ENCODE data around the gene ITGA2B. TPM values are rescaled to one million over a fixed set of nuclear protein-coding genes. Genes with fewer than 3 reads are reported as not detected.
"Not testable (repeated sequence)": the region's sequence is repeated elsewhere in the genome, so short reads cannot be mapped to it uniquely, and the experiment has no call there.

Gene ITGA2B
- total RNA-seq, 4 donors from 2014 or later, result 1.5 to 3.0 (median 2.8) TPM

DNA sequence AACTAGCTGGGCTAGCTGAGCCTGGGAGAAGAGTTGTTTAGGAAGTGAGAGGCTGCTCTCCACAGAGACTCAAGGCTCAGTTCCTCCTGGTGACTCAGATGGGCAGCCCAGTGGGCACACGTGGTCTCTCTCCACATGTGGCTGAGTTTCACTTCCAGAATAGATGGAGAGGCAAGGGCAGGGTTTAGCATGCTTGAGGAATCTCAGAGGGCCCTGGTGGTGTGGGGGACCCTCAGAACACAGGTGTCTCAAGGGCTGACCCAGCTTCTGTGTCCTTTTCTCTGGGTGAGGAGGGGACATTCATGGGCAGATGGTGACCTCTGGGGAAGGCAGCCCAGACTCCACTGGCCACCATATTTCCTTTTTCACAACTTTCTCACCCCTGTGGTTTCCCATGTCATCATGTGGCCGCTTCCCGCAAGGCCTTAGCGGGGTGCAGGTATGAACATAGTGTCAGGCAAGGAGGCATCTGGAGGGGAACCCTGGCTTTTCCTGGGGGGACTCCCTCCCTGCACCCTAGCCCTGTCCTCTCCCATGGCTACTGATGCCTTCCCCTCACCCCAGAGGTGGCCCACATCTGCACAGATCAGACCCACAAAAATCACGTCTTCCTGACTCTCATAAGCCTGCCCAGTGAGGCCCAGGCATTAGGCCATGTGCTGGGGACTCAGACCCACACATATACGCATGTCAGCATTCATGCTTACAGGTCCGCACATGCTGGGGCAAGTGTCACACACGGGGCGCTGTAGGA lies 41.0 kb downstream of the ITGA2B start:
- TF ChIP-seq, protein P1, sequence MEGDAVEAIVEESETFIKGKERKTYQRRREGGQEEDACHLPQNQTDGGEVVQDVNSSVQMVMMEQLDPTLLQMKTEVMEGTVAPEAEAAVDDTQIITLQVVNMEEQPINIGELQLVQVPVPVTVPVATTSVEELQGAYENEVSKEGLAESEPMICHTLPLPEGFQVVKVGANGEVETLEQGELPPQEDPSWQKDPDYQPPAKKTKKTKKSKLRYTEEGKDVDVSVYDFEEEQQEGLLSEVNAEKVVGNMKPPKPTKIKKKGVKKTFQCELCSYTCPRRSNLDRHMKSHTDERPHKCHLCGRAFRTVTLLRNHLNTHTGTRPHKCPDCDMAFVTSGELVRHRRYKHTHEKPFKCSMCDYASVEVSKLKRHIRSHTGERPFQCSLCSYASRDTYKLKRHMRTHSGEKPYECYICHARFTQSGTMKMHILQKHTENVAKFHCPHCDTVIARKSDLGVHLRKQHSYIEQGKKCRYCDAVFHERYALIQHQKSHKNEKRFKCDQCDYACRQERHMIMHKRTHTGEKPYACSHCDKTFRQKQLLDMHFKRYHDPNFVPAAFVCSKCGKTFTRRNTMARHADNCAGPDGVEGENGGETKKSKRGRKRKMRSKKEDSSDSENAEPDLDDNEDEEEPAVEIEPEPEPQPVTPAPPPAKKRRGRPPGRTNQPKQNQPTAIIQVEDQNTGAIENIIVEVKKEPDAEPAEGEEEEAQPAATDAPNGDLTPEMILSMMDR (IDR thresholded peaks at IDR 0.05), result no peak
- TF ChIP-seq EP300 (IDR thresholded peaks at IDR 0.05) (no peak), POLR2A (IDR thresholded peaks at IDR 0.05) (no peak)
- H3K27me3 ChIP-seq, result no peaks in the 10 kb centered on the region
- H3K36me3 ChIP-seq, result peaks cover 0 to 51% (median 4%) of the 10 kb centered on the region in 3 donors
- no peak overlapping the region for H3K27ac ChIP-seq
- DNase-seq (ENCODE audit: low spot score in 2 of 2), result peak in 1 of 2 donors; percentile 28
- no peak overlapping the region for H3K4me3 ChIP-seq
- no peaks in the 10 kb centered on the region for H3K9me3 ChIP-seq
- peaks cover 0 to 25% (median 6%) of the 10 kb centered on the region in 4 donors for H3K4me1 ChIP-seq
- WGBS, 2 donors, result 74 to 78% methylated on average over 9 of the region's 9 CpGs

DNA sequence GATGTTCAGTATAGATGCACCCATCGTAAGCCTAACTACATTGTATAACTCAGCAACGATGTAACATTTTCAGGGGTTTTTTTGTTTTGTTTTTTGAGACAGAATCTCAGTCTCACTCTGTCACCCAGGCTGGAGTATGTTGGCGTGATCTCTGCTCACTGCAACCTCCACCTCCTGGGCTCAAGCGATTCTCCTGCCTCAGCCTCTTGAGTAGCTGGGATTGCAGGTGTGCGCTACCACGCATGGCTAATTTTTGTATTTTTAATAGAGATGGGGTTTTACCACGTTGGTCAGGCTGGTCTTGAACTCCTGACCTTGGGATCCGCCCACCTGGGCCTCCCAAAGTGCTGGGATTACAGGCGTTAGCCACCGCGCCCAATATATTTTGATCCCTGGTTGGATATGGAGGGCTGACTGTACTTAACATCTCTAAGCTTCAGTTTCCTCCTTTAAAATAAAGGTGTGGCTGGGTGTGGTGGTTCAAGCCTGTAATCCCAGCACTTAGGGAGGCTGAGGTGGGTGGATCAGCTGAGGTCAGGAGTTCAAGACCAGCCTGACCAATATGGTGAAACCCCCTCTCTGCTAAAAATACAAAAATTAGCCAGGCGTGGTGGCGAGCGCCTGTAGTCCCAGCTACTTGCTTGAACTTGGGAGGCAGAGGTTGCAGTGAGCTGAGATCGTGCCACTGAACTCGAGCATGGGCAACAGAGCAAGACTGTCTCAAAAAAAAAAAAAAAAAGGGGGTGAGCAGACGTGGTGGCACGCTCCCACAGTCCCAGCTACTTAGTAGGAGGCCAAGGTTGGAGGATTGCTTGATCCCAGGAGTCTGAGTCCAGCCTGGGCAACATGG lies 42.0 kb downstream of the ITGA2B start:
- Histone ChIP-seq H3K36me3 (peaks cover 0 to 41% (median 4%) of the 10 kb centered on the region in 3 donors), H3K27ac (peak overlapping the region in 1 of 4 donors; percentile 8), H3K4me1 (peaks cover 0 to 25% (median 6%) of the 10 kb centered on the region in 4 donors)
- H3K4me3 ChIP-seq; H3K9me3 ChIP-seq; DNase-seq (ENCODE audit: low spot score in 2 of 2); H3K27me3 ChIP-seq: not testable (repeated sequence)
- WGBS, 2 donors, result 76 to 82% methylated on average over 18 of the region's 18 CpGs

DNA sequence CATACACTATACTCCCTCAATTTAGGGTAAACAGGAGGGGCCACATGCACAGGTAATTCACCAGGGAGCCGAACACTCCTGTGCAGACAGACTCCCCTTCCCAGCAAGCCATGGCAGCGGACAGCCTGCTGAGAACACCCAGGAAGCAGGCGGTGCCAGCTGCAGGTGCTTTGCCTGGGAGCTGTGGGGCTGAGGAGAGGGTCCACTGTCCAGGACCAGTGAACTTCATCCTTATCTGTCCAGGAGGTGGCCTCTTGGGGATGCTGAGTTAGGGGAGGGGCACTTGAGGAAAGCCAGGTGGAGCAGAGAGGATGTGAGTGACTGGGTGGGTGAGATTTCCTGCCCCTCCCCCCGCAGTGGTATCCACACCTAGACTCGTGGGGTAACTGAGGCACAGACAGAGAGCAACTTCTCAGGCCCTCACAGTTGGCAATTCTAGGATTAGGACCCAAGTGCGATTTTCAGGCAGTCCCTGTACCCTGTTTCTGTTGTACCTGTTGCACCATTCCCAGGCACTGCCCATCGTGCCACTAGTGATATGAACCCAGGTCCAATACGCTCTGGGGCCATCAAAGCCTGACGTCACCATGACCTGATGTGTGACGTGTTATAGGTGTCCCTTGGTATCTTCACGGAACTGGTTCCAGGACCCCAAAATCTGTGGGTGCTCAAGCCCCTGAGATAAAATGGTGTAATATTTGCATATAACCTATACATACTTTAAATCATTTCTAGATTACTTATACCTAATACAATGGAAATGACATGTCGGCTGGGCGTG lies 43.2 kb downstream of the ITGA2B start:
- Histone ChIP-seq H3K27ac (peak overlapping the region in 2 of 4 donors; percentile 92 to 93), H3K9me3 (no peaks in the 10 kb centered on the region), H3K4me3 (peak overlapping the region; percentile 60 to 94 (median 82)), H3K27me3 (no peaks in the 10 kb centered on the region), H3K4me1 (peaks cover 0 to 25% (median 6%) of the 10 kb centered on the region in 4 donors), H3K36me3 (peaks cover 0 to 30% (median 3%) of the 10 kb centered on the region in 3 donors)
- WGBS, 2 donors, result 69 to 76% methylated on average over 12 to 13 of the region's 13 CpGs
- no peak for DNase-seq (ENCODE audit: low spot score in 2 of 2)
- TF ChIP-seq POLR2A (IDR thresholded peaks at IDR 0.05), result no peak
- no peak for TF ChIP-seq EP300 (IDR thresholded peaks at IDR 0.05)
- TF ChIP-seq, protein P1 (IDR thresholded peaks at IDR 0.05), result peak in 1 of 5 experiments; percentile 3

DNA sequence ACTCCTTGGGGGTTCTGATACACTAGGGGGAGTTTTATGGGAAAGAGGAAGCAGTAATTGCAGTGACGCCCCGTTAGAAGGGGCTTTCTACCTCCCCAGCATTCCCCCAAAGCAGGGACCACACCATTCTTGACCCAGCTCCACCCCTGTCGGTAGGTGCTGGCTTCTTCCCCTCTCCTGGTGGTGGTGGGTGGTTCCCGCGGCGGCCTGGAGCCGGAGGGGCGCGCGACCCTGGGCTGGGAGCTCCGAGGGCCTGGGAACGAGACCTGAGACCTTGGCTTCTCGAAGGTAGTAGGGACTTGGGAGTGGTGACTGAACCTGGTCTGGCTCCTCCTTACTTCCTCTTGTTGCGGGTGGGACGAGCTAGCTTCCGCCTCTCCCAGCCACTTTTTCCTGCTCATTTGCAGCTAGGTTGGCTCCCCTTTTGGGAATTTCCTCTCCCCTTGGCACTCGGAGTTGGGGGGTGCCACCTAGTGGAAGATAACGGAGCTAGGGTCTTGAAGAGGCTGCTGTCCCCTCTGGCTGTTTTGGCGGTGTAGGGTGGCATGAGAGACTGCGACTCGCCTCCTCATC lies 43.9 kb downstream of the ITGA2B start:
- H3K36me3 ChIP-seq, result peaks cover 0 to 22% (median 0%) of the 10 kb centered on the region in 3 donors
- 2 to 4% methylated on average over 11 to 20 of the region's 21 CpGs for WGBS, 2 donors
- peak overlapping the region; percentile 60 to 94 (median 82) for H3K4me3 ChIP-seq
- no peaks in the 10 kb centered on the region for H3K9me3 ChIP-seq
- TF ChIP-seq EP300 (IDR thresholded peaks at IDR 0.05) (no peak), POLR2A (IDR thresholded peaks at IDR 0.05) (peak in 1 of 2 donors; percentile 11)
- TF ChIP-seq, protein P1 (IDR thresholded peaks at IDR 0.05), result peak; percentile 19 to 50 (median 37)
- H3K4me1 ChIP-seq, result peaks cover 0 to 25% (median 6%) of the 10 kb centered on the region in 4 donors
- H3K27me3 ChIP-seq, result no peaks in the 10 kb centered on the region
- peak in 1 of 2 donors; percentile 43 for DNase-seq (ENCODE audit: low spot score in 2 of 2)
- peak overlapping the region; percentile 53 to 93 (median 90) for H3K27ac ChIP-seq

Measured in tibial nerve (tissue), 4 donors.